SK-N-SH (cell line): ENCODE measurements around the gene TMEM221. TPM values are rescaled to one million over a fixed set of nuclear protein-coding genes. Genes with fewer than 3 reads are reported as not detected.
A peak's percentile ranks its signal among the peaks of the same experiment; 100 is the strongest.

Source experiments
- CTCF ChIA-PET: fragments of 300-600, 350-600 bp; formaldehyde crosslinking; extraction: SDS; loops from one replicate; lab custom pipeline; 2021; lab: Yijun Ruan, JAX
- POLR2A ChIA-PET: fragments of 350-600 bp; sonication (Branson Sonifier 250); formaldehyde crosslinking; extraction: SDS; loops from one replicate; lab custom pipeline; 2020; ENCODE audit warnings: antibody characterized with exemption, inconsistent platforms; lab: Yijun Ruan, JAX
- DNase-seq: peaks from one replicate; pipeline ENCODE4 v3.0.0; 2012
- H2AFZ ChIP-seq: fragments of 200-600 bp; sonication (generic); 2 replicates; pipeline ENCODE4 v1.8.1; 2016; ENCODE audit warnings: antibody characterized with exemption, mild to moderate bottlenecking, low read depth
- H3F3A ChIP-seq: fragments of 200-600 bp; sonication (generic); replicated peaks from 2 replicates; pipeline ENCODE3; 2016; ENCODE audit warnings: antibody characterized with exemption, mild to moderate bottlenecking; ENCODE audit not compliant: insufficient read depth
- H3K27ac ChIP-seq, 2 experiments: fragments of 200-500 bp in 1 of 2; fragments of 200-600 bp in 1 of 2; sonication (Bioruptor generic) in 1 of 2; sonication (generic), shearing (Covaris generic) in 1 of 2; 2 replicates each; pipeline versions ENCODE4 v1.5.1 to v1.6.1; 2014 to 2016; ENCODE audit warnings: low read depth in 2 of 2, inconsistent platforms in 1 of 2, low read length in 1 of 2, mild to moderate bottlenecking in 1 of 2, mixed read lengths in 1 of 2
- H3K27me3 ChIP-seq: fragments of 200-600 bp; sonication (generic), shearing (Covaris generic); 2 replicates; pipeline ENCODE4 v1.6.1; 2016; ENCODE audit warnings: mixed run types; ENCODE audit not compliant: insufficient read depth
- H3K36me3 ChIP-seq, 2 experiments: fragments of 200-500 bp in 1 of 2; fragments of 200-600 bp in 1 of 2; sonication (Bioruptor generic) in 1 of 2; sonication (generic) in 1 of 2; replicated peaks in 1 of 2; 2 replicates each; pipeline versions ENCODE3 to v1.5.1; 2014 to 2016; ENCODE audit warnings: low read length in 1 of 2, mild to moderate bottlenecking in 1 of 2; ENCODE audit not compliant: insufficient read depth in 2 of 2, control insufficient read depth in 1 of 2
- H3K4me1 ChIP-seq, 2 experiments: fragments of 200-500 bp in 1 of 2; fragments of 200-600 bp in 1 of 2; sonication (Bioruptor generic) in 1 of 2; sonication (generic), shearing (Covaris generic) in 1 of 2; 2 replicates each; pipeline versions ENCODE4 v1.5.1 to v1.6.1; 2014 to 2016; ENCODE audit warnings: low read depth in 1 of 2, low read length in 1 of 2, mixed run types in 1 of 2; ENCODE audit not compliant: insufficient read depth in 2 of 2, control insufficient read depth in 1 of 2
- H3K4me2 ChIP-seq: fragments of 200-600 bp; sonication (generic), shearing (Covaris generic); 2 replicates; pipeline ENCODE4 v1.6.1; 2017; ENCODE audit warnings: mixed run types
- H3K4me3 ChIP-seq, 2 experiments: fragments of 200-500 bp in 1 of 2; fragments of 200-600 bp in 1 of 2; sonication (Bioruptor generic) in 1 of 2; sonication (generic), shearing (Covaris generic) in 1 of 2; 2 replicates each; pipeline versions ENCODE4 v1.5.1 to v1.8.1; 2014 to 2016; ENCODE audit warnings: low read depth in 2 of 2, inconsistent platforms in 1 of 2, low read length in 1 of 2, mild to moderate bottlenecking in 1 of 2, mixed read lengths in 1 of 2, moderate library complexity in 1 of 2
- H3K79me2 ChIP-seq: fragments of 200-600 bp; sonication (generic); 2 replicates; pipeline ENCODE4 v1.8.1; 2017; ENCODE audit warnings: mild to moderate bottlenecking; ENCODE audit not compliant: insufficient read depth
- H3K9ac ChIP-seq: fragments of 200-600 bp; sonication (generic); 2 replicates; pipeline ENCODE4 v1.6.1; 2017; ENCODE audit warnings: mixed run types
- H3K9me2 ChIP-seq: fragments of 200-600 bp; sonication (generic); 2 replicates; pipeline ENCODE4 v1.6.1; 2017; ENCODE audit warnings: mixed run types
- H3K9me3 ChIP-seq: fragments of 200-600 bp; sonication (generic); 2 replicates; pipeline ENCODE4 v1.6.1; 2017; ENCODE audit warnings: mixed run types, mild to moderate bottlenecking, moderate library complexity
- H4K20me1 ChIP-seq: fragments of 200-600 bp; sonication (generic); 2 replicates; pipeline ENCODE4 v1.6.1; 2017; ENCODE audit warnings: mild to moderate bottlenecking, mixed run types; ENCODE audit not compliant: insufficient read depth
- CHD2 ChIP-seq: fragments of 150-350 bp; IDR thresholded peaks from 2 replicates; pipeline ENCODE4 v1.6.1; 2018; ENCODE audit warnings: low read length; ENCODE audit not compliant: partially characterized antibody
- ELF1 ChIP-seq: IDR thresholded peaks from 2 replicates; pipeline ENCODE4 v1.4.0; 2012
- EP300 ChIP-seq, 2 experiments: IDR thresholded peaks; 2 replicates each; pipeline versions ENCODE4 v1.4.0 to v1.6.1; 2012; ENCODE audit warnings: borderline replicate concordance in 1 of 2, low read depth in 1 of 2, low read length in 1 of 2
- EZH2phosphoT487 ChIP-seq: fragments of 200-600 bp; sonication (generic); IDR thresholded peaks from 2 replicates; pipeline ENCODE4 v1.6.1; 2017; ENCODE audit warnings: low read depth, mixed run types, mild to moderate bottlenecking, antibody characterized with exemption, moderate library complexity, borderline replicate concordance
- FOXJ3 ChIP-seq: sonication (generic); formaldehyde crosslinking; IDR thresholded peaks from 2 replicates; pipeline ENCODE4 v1.5.1; 2020; ENCODE audit warnings: mild to moderate bottlenecking, missing genetic modification reagents
- GATA2 ChIP-seq: sonication (generic); formaldehyde crosslinking; IDR thresholded peaks from 2 replicates; pipeline ENCODE4 v1.5.0; 2020; ENCODE audit warnings: mild to moderate bottlenecking, missing genetic modification reagents
- NFIC ChIP-seq: IDR thresholded peaks from 2 replicates; pipeline ENCODE4 v1.4.0; 2012; ENCODE audit warnings: borderline replicate concordance
- NRF1 ChIP-seq: IDR thresholded peaks from 2 replicates; pipeline ENCODE4 v1.6.1; 2012; ENCODE audit warnings: low read depth, mild to moderate bottlenecking, low read length
- POLR2AphosphoS5 ChIP-seq: IDR thresholded peaks from 2 replicates; pipeline ENCODE4 v1.6.1; 2012; ENCODE audit warnings: low read depth, low read length
- RFX5 ChIP-seq: IDR thresholded peaks from 2 replicates; pipeline ENCODE4 v1.6.1; 2012; ENCODE audit warnings: mild to moderate bottlenecking, improper control_type of control experiment, low read length
- RXRA ChIP-seq: IDR thresholded peaks from 2 replicates; pipeline ENCODE4 v1.4.0; 2012; ENCODE audit warnings: low read depth, mild to moderate bottlenecking, borderline replicate concordance
- SMC3 ChIP-seq: IDR thresholded peaks from 2 replicates; pipeline ENCODE4 v1.6.1; 2012; ENCODE audit warnings: low read depth, low read length, improper control_type of control experiment
- TEAD4 ChIP-seq: IDR thresholded peaks from 2 replicates; pipeline ENCODE4 v1.4.0; 2012; ENCODE audit warnings: mild to moderate bottlenecking, borderline replicate concordance; ENCODE audit not compliant: insufficient read depth
- YY1 ChIP-seq: IDR thresholded peaks from 2 replicates; pipeline ENCODE4 v1.4.0; 2012; ENCODE audit warnings: low read depth, mild to moderate bottlenecking
- WGBS: methylation state at CpG from one replicate; pipeline ENCODE4 v1.1.6; 2017; ENCODE audit warnings: low lambda C conversion rate; 5-methylcytosine and 5-hydroxymethylcytosine counted together
- polyA plus RNA-seq, 3 experiments: library from polyadenylated mRNA; depleted of rRNA; stranded (reverse); fragments of >200 nt; gene quantifications; 2 replicates each; pipeline ENCODE4 v1.2.3, GENCODE V29; 2012
- TF ChIP-seq, protein P1 (sequence below): IDR thresholded peaks from 2 replicates; pipeline ENCODE4; 2012
- TF ChIP-seq, protein P2 (sequence below): fragments of 200-600 bp; sonication (generic); IDR thresholded peaks from 2 replicates; pipeline ENCODE4 v1.6.1; 2017; ENCODE audit warnings: antibody characterized with exemption, mild to moderate bottlenecking, moderate library complexity
- TF ChIP-seq, protein P3 (sequence below): fragments of 150-350 bp; IDR thresholded peaks from 2 replicates; pipeline ENCODE4 v1.6.1; 2017; ENCODE audit warnings: antibody characterized with exemption, low read length, low read depth, borderline replicate concordance
- TF ChIP-seq, protein P4 (sequence below): IDR thresholded peaks from 2 replicates; pipeline ENCODE4 v1.4.0; 2012; ENCODE audit warnings: low read depth, borderline replicate concordance

The TMEM221 gene
- polyA plus RNA-seq, 1 of the 3 experiments (the other 2 are of a cell fraction): 0.62 TPM

DNA sequence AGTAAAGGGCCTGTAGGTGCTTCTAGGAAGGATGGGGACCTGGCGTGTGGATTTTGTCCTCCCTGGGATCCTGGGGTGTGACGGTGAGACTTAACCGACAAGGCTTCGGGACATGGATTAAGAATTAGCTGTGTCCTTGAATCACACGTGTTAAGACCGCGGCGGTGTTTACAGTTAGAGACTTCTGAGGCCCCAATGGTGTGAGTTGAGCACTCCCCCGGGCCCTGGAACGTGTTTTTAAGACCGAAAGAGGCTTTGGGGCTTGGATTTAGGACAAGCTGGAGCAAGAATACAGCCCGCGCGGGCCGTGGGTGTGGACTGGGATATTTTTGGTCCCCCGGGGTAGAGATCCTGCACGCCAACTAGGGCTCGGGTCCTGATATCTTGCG is 20.6 kb upstream of the TMEM221 start:
- peak overlapping the region; percentile 65 to 72; a peak in 3 of 4 replicates for H3K27ac ChIP-seq
- H3F3A ChIP-seq: peaks cover 3% of the 10 kb centered on the region
- no peaks in the 10 kb centered on the region; the same call in 1 of the 2 replicates for H4K20me1 ChIP-seq
- no peaks in the 10 kb centered on the region for H3K27me3 ChIP-seq
- peak overlapping the region; percentile 70; the same call in 1 of the 2 replicates for H3K9ac ChIP-seq
- H2AFZ ChIP-seq: peak overlapping the region; percentile 90
- CTCF ChIA-PET: interaction anchor here (0.9 to 2.4 kb wide), 7 partner anchors 16 to 135 kb away, joined by 3 to 9 read pairs (median 3); partner anchors contain the start of gene TMEM221
- POLR2A ChIA-PET: interaction anchor here (0.5 to 0.9 kb wide), 2 partner anchors 42 to 45 kb away, joined by 3 to 4 read pairs; partner anchors contain the start of gene PGLS
- no peaks in the 10 kb centered on the region for H3K9me3 ChIP-seq
- H3K79me2 ChIP-seq: peaks cover 32% of the 10 kb centered on the region
- WGBS: 26% methylated on average over 15 of the region's 19 CpGs
- peak overlapping the region; percentile 93 for H3K4me2 ChIP-seq
- TF ChIP-seq, protein P1, sequence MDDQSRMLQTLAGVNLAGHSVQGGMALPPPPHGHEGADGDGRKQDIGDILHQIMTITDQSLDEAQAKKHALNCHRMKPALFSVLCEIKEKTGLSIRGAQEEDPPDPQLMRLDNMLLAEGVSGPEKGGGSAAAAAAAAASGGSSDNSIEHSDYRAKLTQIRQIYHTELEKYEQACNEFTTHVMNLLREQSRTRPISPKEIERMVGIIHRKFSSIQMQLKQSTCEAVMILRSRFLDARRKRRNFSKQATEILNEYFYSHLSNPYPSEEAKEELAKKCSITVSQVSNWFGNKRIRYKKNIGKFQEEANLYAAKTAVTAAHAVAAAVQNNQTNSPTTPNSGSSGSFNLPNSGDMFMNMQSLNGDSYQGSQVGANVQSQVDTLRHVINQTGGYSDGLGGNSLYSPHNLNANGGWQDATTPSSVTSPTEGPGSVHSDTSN: no peak
- TF ChIP-seq, protein P2, sequence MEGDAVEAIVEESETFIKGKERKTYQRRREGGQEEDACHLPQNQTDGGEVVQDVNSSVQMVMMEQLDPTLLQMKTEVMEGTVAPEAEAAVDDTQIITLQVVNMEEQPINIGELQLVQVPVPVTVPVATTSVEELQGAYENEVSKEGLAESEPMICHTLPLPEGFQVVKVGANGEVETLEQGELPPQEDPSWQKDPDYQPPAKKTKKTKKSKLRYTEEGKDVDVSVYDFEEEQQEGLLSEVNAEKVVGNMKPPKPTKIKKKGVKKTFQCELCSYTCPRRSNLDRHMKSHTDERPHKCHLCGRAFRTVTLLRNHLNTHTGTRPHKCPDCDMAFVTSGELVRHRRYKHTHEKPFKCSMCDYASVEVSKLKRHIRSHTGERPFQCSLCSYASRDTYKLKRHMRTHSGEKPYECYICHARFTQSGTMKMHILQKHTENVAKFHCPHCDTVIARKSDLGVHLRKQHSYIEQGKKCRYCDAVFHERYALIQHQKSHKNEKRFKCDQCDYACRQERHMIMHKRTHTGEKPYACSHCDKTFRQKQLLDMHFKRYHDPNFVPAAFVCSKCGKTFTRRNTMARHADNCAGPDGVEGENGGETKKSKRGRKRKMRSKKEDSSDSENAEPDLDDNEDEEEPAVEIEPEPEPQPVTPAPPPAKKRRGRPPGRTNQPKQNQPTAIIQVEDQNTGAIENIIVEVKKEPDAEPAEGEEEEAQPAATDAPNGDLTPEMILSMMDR: no peak
- no peak for TF ChIP-seq EZH2phosphoT487
- no peak for TF ChIP-seq RXRA
- TF ChIP-seq RFX5: no peak
- TF ChIP-seq, protein P3, sequence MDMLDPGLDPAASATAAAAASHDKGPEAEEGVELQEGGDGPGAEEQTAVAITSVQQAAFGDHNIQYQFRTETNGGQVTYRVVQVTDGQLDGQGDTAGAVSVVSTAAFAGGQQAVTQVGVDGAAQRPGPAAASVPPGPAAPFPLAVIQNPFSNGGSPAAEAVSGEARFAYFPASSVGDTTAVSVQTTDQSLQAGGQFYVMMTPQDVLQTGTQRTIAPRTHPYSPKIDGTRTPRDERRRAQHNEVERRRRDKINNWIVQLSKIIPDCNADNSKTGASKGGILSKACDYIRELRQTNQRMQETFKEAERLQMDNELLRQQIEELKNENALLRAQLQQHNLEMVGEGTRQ: no peak
- TF ChIP-seq CHD2: no peak
- no peak for TF ChIP-seq YY1
- TF ChIP-seq SMC3: no peak
- no peak for TF ChIP-seq ELF1
- no peak for TF ChIP-seq EP300 (IDR thresholded peaks at IDR 0.05; ENCODE audit: borderline replicate concordance in 1 of 2, low read depth in 1 of 2, low read length in 1 of 2)
- TF ChIP-seq GATA2 (CRISPR knock-in tag): no peak
- TF ChIP-seq NRF1: no peak
- TF ChIP-seq POLR2AphosphoS5: no peak
- TF ChIP-seq, protein P4, sequence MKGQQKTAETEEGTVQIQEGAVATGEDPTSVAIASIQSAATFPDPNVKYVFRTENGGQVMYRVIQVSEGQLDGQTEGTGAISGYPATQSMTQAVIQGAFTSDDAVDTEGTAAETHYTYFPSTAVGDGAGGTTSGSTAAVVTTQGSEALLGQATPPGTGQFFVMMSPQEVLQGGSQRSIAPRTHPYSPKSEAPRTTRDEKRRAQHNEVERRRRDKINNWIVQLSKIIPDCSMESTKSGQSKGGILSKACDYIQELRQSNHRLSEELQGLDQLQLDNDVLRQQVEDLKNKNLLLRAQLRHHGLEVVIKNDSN: no peak
- TF ChIP-seq NFIC: no peak
- no peak for TF ChIP-seq FOXJ3 (CRISPR knock-in tag)
- no peak for TF ChIP-seq TEAD4
- DNase-seq: no peak
- H3K9me2 ChIP-seq: no peaks in the 10 kb centered on the region
- H3K4me3 ChIP-seq: peak overlapping the region; percentile 64 to 67
- H3K36me3 ChIP-seq: no peaks in the 10 kb centered on the region
- H3K4me1 ChIP-seq: peaks cover 11 to 17% of the 10 kb centered on the region in 2 experiments; a peak in 3 of 4 replicates
